ENCODE measurements around the gene AQP1. TPM values are rescaled to one million over a fixed set of nuclear protein-coding genes. Genes with fewer than 3 reads are reported as not detected.

AQP1 gene
- total and polyA plus RNA-seq, 2 of the 8 experiments (the other 6 are each of a cell fraction or from before 2014, with no cell fraction given) = 0.18 to 0.19 TPM

- no peak for DNase-seq (ENCODE audit: low read depth in 1 of 2, low spot score in 2 of 2)
- Histone ChIP-seq H3K27me3 (replicated peaks in 1 of 4; ENCODE audit: control insufficient read depth in 3 of 4, extremely low read depth in 1 of 4, insufficient read depth in 3 of 4, low read length in 3 of 4) (no peaks in the 10 kb centered on the region; a peak in 1 of 7 replicates), H3K4ac (replicated peaks; ENCODE audit: insufficient read length, low read depth, low read length) (no peak overlapping the region), H2BK12ac (ENCODE audit: low read depth, low read length) (no peak overlapping the region), H3K4me1 (replicated peaks in 1 of 4; ENCODE audit: control insufficient read depth in 3 of 4, insufficient read depth in 4 of 4, low read length in 3 of 4) (no peaks in the 10 kb centered on the region), H3K36me3 (ENCODE audit: control insufficient read depth in 2 of 4, insufficient read depth in 4 of 4, low read length in 3 of 4) (no peaks in the 10 kb centered on the region), H3K56ac (replicated peaks; ENCODE audit: insufficient read length, low read depth, low read length) (no peak overlapping the region), H2BK5ac (ENCODE audit: low read depth, low read length) (no peak overlapping the region), H3K18ac (ENCODE audit: extremely low read depth, low read length) (no peak overlapping the region), H4K91ac (replicated peaks; ENCODE audit: insufficient read length, low read length) (no peak overlapping the region), H4K8ac (ENCODE audit: extremely low read depth, insufficient read depth, low read length) (no peak overlapping the region), H2BK15ac (ENCODE audit: low read length) (no peak overlapping the region), H3K4me3 (ENCODE audit: extremely low read depth in 1 of 4, insufficient read depth in 2 of 4, low read depth in 3 of 4, low read length in 4 of 4) (no peak overlapping the region), H3K9ac (replicated peaks in 1 of 4; ENCODE audit: extremely low read depth in 1 of 4, low read depth in 3 of 4, low read length in 3 of 4) (no peak overlapping the region), H3K23ac (ENCODE audit: insufficient read length) (no peak overlapping the region), H3K27ac (ENCODE audit: low read depth, low read length) (no peak overlapping the region), H3K9me3 (ENCODE audit: insufficient read depth in 2 of 2, low read depth in 1 of 2, low read length in 1 of 2) (no peaks in the 10 kb centered on the region), H2BK20ac (ENCODE audit: low read length) (no peak overlapping the region), H4K20me1 (replicated peaks in 1 of 2; ENCODE audit: control insufficient read depth in 1 of 2, insufficient read depth in 2 of 2, low read length in 2 of 2) (no peaks in the 10 kb centered on the region), H2BK120ac (replicated peaks; ENCODE audit: low read depth, low read length) (no peak overlapping the region), H4K5ac (ENCODE audit: insufficient read length, low read depth, low read length) (no peak overlapping the region), H3K23me2 (ENCODE audit: low read depth, low read length) (no peaks in the 10 kb centered on the region), H3K4me2 (ENCODE audit: insufficient read depth in 1 of 2, low read depth in 2 of 2, low read length in 2 of 2) (no peak overlapping the region), H3K79me1 (ENCODE audit: low read depth, low read length) (no peaks in the 10 kb centered on the region), H2AK5ac (ENCODE audit: low read depth, low read length) (no peak overlapping the region), H2AFZ (ENCODE audit: low read length) (no peak overlapping the region), H3K79me2 (ENCODE audit: control insufficient read depth in 1 of 2, insufficient read depth in 2 of 2, low read length in 2 of 2) (no peaks in the 10 kb centered on the region), H3K14ac (ENCODE audit: insufficient read length) (no peak overlapping the region)
- FAIRE-seq = no peak
- 83% methylated on average over 9 of the region's 9 CpGs; no CpG with 5 or more reads in 1 of the 2 experiments for WGBS, 2 experiments (ENCODE audit: extremely low coverage in 1 of 2, insufficient coverage in 1 of 2, insufficient read length in 1 of 2, insufficient replicate concordance in 2 of 2, low coverage in 1 of 2, low lambda C conversion rate in 2 of 2, missing lambda C conversion rate in 1 of 2)
- ChIA-PET POLR2A (ENCODE audit: partially characterized antibody) (interaction anchor here (1.7 kb wide), 1 partner anchor 28 kb away, joined by 3 read pairs; no protein-coding TSS in a partner anchor), CTCF (ENCODE audit: partially characterized antibody) (interaction anchor here (0.6 to 26.1 kb wide), 6 partner anchors 9 to 814 kb away, joined by 3 to 309 read pairs (median 3); no protein-coding TSS in a partner anchor)
- TF ChIP-seq EGR1 (IDR thresholded peaks at IDR 0.05; ENCODE audit: borderline replicate concordance, low read depth, low read length) (no peak), TEAD4 (IDR thresholded peaks at IDR 0.05; ENCODE audit: low read depth, low read length) (no peak), CEBPB (IDR thresholded peaks at IDR 0.05; ENCODE audit: low read depth, low read length) (no peak), FOSL1 (IDR thresholded peaks at IDR 0.05; ENCODE audit: insufficient read depth, low read depth, low read length) (no peak), SIX5 (IDR thresholded peaks at IDR 0.05; ENCODE audit: low read depth, low read length) (no peak), RXRA (IDR thresholded peaks at IDR 0.05; ENCODE audit: insufficient read depth, low read depth, low read length) (no peak), HDAC6 (IDR thresholded peaks at IDR 0.05; ENCODE audit: low read depth, low read length) (no peak), HDAC2 (IDR thresholded peaks at IDR 0.05; ENCODE audit: borderline replicate concordance in 1 of 2, low read depth in 2 of 2, low read length in 2 of 2) (no peak), SAP30 (IDR thresholded peaks at IDR 0.05; ENCODE audit: insufficient read depth, insufficient replicate concordance, low read length) (no peak), SIN3A (conservative IDR thresholded peaks at IDR 0.05 in 1 of 2, IDR thresholded peaks at IDR 0.05 in 1 of 2; ENCODE audit: low read depth in 1 of 2, low read length in 2 of 2) (no peak)
- TF ChIP-seq, protein P1, sequence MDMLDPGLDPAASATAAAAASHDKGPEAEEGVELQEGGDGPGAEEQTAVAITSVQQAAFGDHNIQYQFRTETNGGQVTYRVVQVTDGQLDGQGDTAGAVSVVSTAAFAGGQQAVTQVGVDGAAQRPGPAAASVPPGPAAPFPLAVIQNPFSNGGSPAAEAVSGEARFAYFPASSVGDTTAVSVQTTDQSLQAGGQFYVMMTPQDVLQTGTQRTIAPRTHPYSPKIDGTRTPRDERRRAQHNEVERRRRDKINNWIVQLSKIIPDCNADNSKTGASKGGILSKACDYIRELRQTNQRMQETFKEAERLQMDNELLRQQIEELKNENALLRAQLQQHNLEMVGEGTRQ (IDR thresholded peaks at IDR 0.05; ENCODE audit: low read length) = no peak
Observed at GRCh38 chr7:30965883-30966282, 54.2 kb downstream of the AQP1 start.
